Neural cell (in vitro differentiated cells): ENCODE measurements around the gene PLAC8L1. TPM values are rescaled to one million over a fixed set of nuclear protein-coding genes. Genes with fewer than 3 reads are reported as not detected.

Experiments used
- H2AFZ ChIP-seq: fragments of 200-600, 300-800 bp; sonication (generic), shearing (Covaris generic); 2 replicates; pipeline ENCODE4 v1.6.0; 2014; ENCODE audit warnings: low read depth, mild to moderate bottlenecking, antibody characterized with exemption, low read length, moderate library complexity
- H3F3A ChIP-seq: fragments of 200-600 bp; shearing (Covaris generic); 2 replicates; pipeline ENCODE4 v1.6.1; 2016; ENCODE audit warnings: mild to moderate bottlenecking, moderate library complexity, mixed read lengths, antibody characterized with exemption, low read length; ENCODE audit not compliant: insufficient read depth, poor library complexity, severe bottlenecking
- H3K27ac ChIP-seq: fragments of 200-600, 300-800 bp; sonication (generic), shearing (Covaris generic); 2 replicates; pipeline ENCODE4 v1.5.1; 2014; ENCODE audit warnings: mild to moderate bottlenecking, low read length, moderate library complexity
- H3K27me3 ChIP-seq: fragments of 300-800, 200-600 bp; sonication (generic), shearing (Covaris generic); 2 replicates; pipeline ENCODE4 v1.6.0; 2014; ENCODE audit warnings: mild to moderate bottlenecking, low read depth, low read length, moderate library complexity; ENCODE audit not compliant: insufficient read depth
- H3K36me3 ChIP-seq: fragments of 300-800, 200-600 bp; sonication (generic), shearing (Covaris generic); 2 replicates; pipeline ENCODE4 v1.5.1; 2014; ENCODE audit warnings: mild to moderate bottlenecking, antibody characterized with exemption, low read length, moderate library complexity; ENCODE audit not compliant: insufficient read depth
- H3K4me2 ChIP-seq: fragments of 300-800, 200-600 bp; sonication (generic), shearing (Covaris generic); 2 replicates; pipeline ENCODE4 v1.6.0; 2014; ENCODE audit warnings: mild to moderate bottlenecking, low read length
- H3K4me3 ChIP-seq: fragments of 300-800, 200-600 bp; sonication (generic), shearing (Covaris generic); 2 replicates; pipeline ENCODE4 v1.5.1; 2014; ENCODE audit warnings: mild to moderate bottlenecking, low read length, moderate library complexity
- H3K79me2 ChIP-seq: fragments of 200-600 bp; shearing (Covaris generic); replicated peaks from 2 replicates; pipeline ENCODE4 v1.6.0; 2014; ENCODE audit warnings: mild to moderate bottlenecking, low read length, moderate library complexity; ENCODE audit not compliant: insufficient read depth
- H3K9ac ChIP-seq: fragments of 300-800, 200-600 bp; sonication (generic), shearing (Covaris generic); 2 replicates; pipeline ENCODE4 v1.6.1; 2016; ENCODE audit warnings: mild to moderate bottlenecking, low read length, mixed read lengths
- H3K9me2 ChIP-seq: fragments of 200-600 bp; shearing (Covaris generic); 2 replicates; pipeline ENCODE4 v1.6.1; 2016; ENCODE audit warnings: mild to moderate bottlenecking, low read length, mixed read lengths; ENCODE audit not compliant: insufficient read depth
- H3K9me3 ChIP-seq: fragments of 200-600, 300-800 bp; sonication (generic), shearing (Covaris generic); 2 replicates; pipeline ENCODE4 v1.6.1; 2016; ENCODE audit warnings: mild to moderate bottlenecking, mixed run types, low read length, moderate library complexity, mixed read lengths
- H4K20me1 ChIP-seq: fragments of 200-600 bp; shearing (Covaris generic); 2 replicates; pipeline ENCODE4 v1.6.1; 2016; ENCODE audit warnings: mild to moderate bottlenecking, mixed run types; ENCODE audit not compliant: insufficient read depth
- CTCF ChIP-seq: fragments of 450-650 bp; IDR thresholded peaks from 2 replicates; pipeline ENCODE4 v1.5.1; 2014; ENCODE audit warnings: antibody characterized with exemption, mild to moderate bottlenecking, moderate library complexity; ENCODE audit not compliant: poor library complexity, severe bottlenecking
- EP300 ChIP-seq: fragments of 450-650 bp; conservative IDR thresholded peaks from 2 replicates; pipeline ENCODE4 v1.6.1; 2014; ENCODE audit warnings: antibody characterized with exemption, mild to moderate bottlenecking, moderate library complexity; ENCODE audit not compliant: poor library complexity, severe bottlenecking
- EZH2 ChIP-seq: fragments of 200-600, 300-800 bp; shearing (Covaris generic), sonication (generic); IDR thresholded peaks from 2 replicates; pipeline ENCODE4 v1.6.1; 2014; ENCODE audit warnings: antibody characterized with exemption, low read length, borderline replicate concordance, mild to moderate bottlenecking; ENCODE audit not compliant: insufficient read depth, poor library complexity, severe bottlenecking
- MXI1 ChIP-seq: fragments of 450-650 bp; conservative IDR thresholded peaks from 2 replicates; pipeline ENCODE4 v1.6.1; 2014; ENCODE audit warnings: antibody characterized with exemption, mild to moderate bottlenecking; ENCODE audit not compliant: poor library complexity, severe bottlenecking
- POLR2AphosphoS5 ChIP-seq: IDR thresholded peaks from 2 replicates; pipeline ENCODE4 v1.6.1; 2012
- RAD21 ChIP-seq: fragments of 450-650 bp; conservative IDR thresholded peaks from 2 replicates; pipeline ENCODE4 v1.6.1; 2014; ENCODE audit warnings: antibody characterized with exemption, mild to moderate bottlenecking, moderate library complexity
- REST ChIP-seq: IDR thresholded peaks from 2 replicates; pipeline ENCODE4 v1.6.1; 2012; ENCODE audit warnings: borderline replicate concordance
- SMC3 ChIP-seq: fragments of 450-650 bp; conservative IDR thresholded peaks from 2 replicates; pipeline ENCODE4 v1.6.1; 2014; ENCODE audit warnings: antibody characterized with exemption, mild to moderate bottlenecking, moderate library complexity; ENCODE audit not compliant: poor library complexity
- TAF1 ChIP-seq: IDR thresholded peaks from 2 replicates; pipeline ENCODE4 v1.6.1; 2012; ENCODE audit warnings: low read depth
- polyA plus RNA-seq: library from polyadenylated mRNA; depleted of rRNA; stranded (reverse); fragments of >200 nt; gene quantifications from 2 replicates; pipeline ENCODE4 v1.2.3, GENCODE V29; 2014

PLAC8L1 gene
- polyA plus RNA-seq, 1 donor from 2014 or later: 0.93 TPM

- no peak overlapping the region for H3K4me3 ChIP-seq
- H3K36me3 ChIP-seq: no peaks in the 10 kb centered on the region
- H3F3A ChIP-seq: no peaks in the 10 kb centered on the region
- no peaks in the 10 kb centered on the region for H3K79me2 ChIP-seq
- no peak overlapping the region for H3K9ac ChIP-seq
- H4K20me1 ChIP-seq: no peaks in the 10 kb centered on the region
- no peak overlapping the region for H2AFZ ChIP-seq
- H3K27me3 ChIP-seq: no peaks in the 10 kb centered on the region
- H3K4me2 ChIP-seq: no peak overlapping the region
- no peak overlapping the region for H3K27ac ChIP-seq
- H3K9me3 ChIP-seq: no peaks in the 10 kb centered on the region
- no peaks in the 10 kb centered on the region for H3K9me2 ChIP-seq
- no peak for TF ChIP-seq TAF1
- no peak for TF ChIP-seq EZH2
- TF ChIP-seq REST: no peak
- TF ChIP-seq EP300: no peak
- no peak for TF ChIP-seq CTCF
- TF ChIP-seq MXI1: no peak
- no peak for TF ChIP-seq POLR2AphosphoS5
- no peak for TF ChIP-seq RAD21
- no peak for TF ChIP-seq SMC3
Measured at GRCh38 chr5:146103594-146103993, 1.8 kb downstream of the PLAC8L1 start.

- Histone ChIP-seq H3K4me3 (no peak overlapping the region), H3K9ac (no peak overlapping the region), H3K27me3 (no peaks in the 10 kb centered on the region), H3K27ac (no peak overlapping the region), H4K20me1 (no peaks in the 10 kb centered on the region), H3K4me2 (no peak overlapping the region), H3K9me2 (no peaks in the 10 kb centered on the region), H2AFZ (no peak overlapping the region), H3F3A (no peaks in the 10 kb centered on the region), H3K79me2 (no peaks in the 10 kb centered on the region), H3K9me3 (no peaks in the 10 kb centered on the region), H3K36me3 (no peaks in the 10 kb centered on the region)
- no peak for TF ChIP-seq EZH2
- peak; percentile 15 for TF ChIP-seq REST
- TF ChIP-seq POLR2AphosphoS5: peak; percentile 60
Measured at GRCh38 chr5:146101646-146102045, 3.7 kb downstream of the PLAC8L1 start.
